Endothelial cell of umbilical vein (primary cell): ENCODE data around the gene ALK. TPM values are rescaled to one million over a fixed set of nuclear protein-coding genes. Genes with fewer than 3 reads are reported as not detected.

Source experiments
- BruUV-seq: library from RNA; stranded (reverse); fragments of 400-500 nt; replicated peaks from 2 replicates; lab custom pipeline; 2021; lab: Mats Ljungman, UMichigan
- CTCF ChIA-PET: fragments of 300-600, 350-600 bp; sonication (Branson Sonifier 250); formaldehyde crosslinking; loops from one replicate; lab custom pipeline; 2021; ENCODE audit warnings: antibody characterized with exemption, inconsistent platforms; lab: Charles Lee
- POLR2A ChIA-PET: fragments of 300-600, 350-600 bp; sonication (Branson Sonifier 250); formaldehyde crosslinking; loops from one replicate; lab custom pipeline; 2021; ENCODE audit warnings: antibody characterized with exemption, inconsistent platforms; lab: Charles Lee
- DNase-seq: peaks from one replicate; pipeline ENCODE4 v3.0.0-alpha.2; 2011; ENCODE audit warnings: low read depth, low spot score
- FAIRE-seq: peaks from 2 replicates; lab custom pipeline; 2011; peaks lifted over from hg19 to GRCh38; lab: Jason Lieb, UNC
- H2AFZ ChIP-seq: 2 replicates; pipeline ENCODE4 v1.6.0; 2012; ENCODE audit warnings: low read depth, low read length, control low read depth, inconsistent platforms
- H3K27ac ChIP-seq: 2 replicates; pipeline ENCODE4 v1.5.1; 2011; ENCODE audit warnings: low read depth, mild to moderate bottlenecking, control low read depth, low read length, moderate library complexity; ENCODE audit not compliant: insufficient read depth
- H3K27me3 ChIP-seq, 2 experiments: 2 replicates each; pipeline versions ENCODE4 v1.6.0 to v1.6.1; 2011; ENCODE audit warnings: low read length in 2 of 2, mixed read lengths in 1 of 2; ENCODE audit not compliant: control insufficient read depth in 2 of 2, insufficient read depth in 2 of 2
- H3K36me3 ChIP-seq, 2 experiments: 2 replicates in 1 of 2; 3 replicates in 1 of 2; pipeline ENCODE4 v1.5.1; 2011; ENCODE audit warnings: low read length in 2 of 2, mild to moderate bottlenecking in 1 of 2, moderate library complexity in 1 of 2; ENCODE audit not compliant: control insufficient read depth in 2 of 2, insufficient read depth in 2 of 2; ENCODE audit errors: extremely low read depth in 1 of 2
- H3K4me1 ChIP-seq: 3 replicates; pipeline ENCODE4 v1.5.1; 2011; ENCODE audit warnings: mild to moderate bottlenecking, low read length; ENCODE audit not compliant: control insufficient read depth, insufficient read depth; ENCODE audit errors: extremely low read depth
- H3K4me2 ChIP-seq: 2 replicates; pipeline ENCODE4 v1.6.1; 2011; ENCODE audit warnings: low read length, control low read depth, mixed read lengths; ENCODE audit not compliant: insufficient read depth
- H3K4me3 ChIP-seq, 3 experiments: fragments of 200-600 bp in 1 of 3; sonication (generic), shearing (Covaris generic) in 1 of 3; replicated peaks in 1 of 3; 2 replicates each; pipeline ENCODE4 v1.5.1; 2011 to 2016; ENCODE audit warnings: control low read depth in 3 of 3, low read length in 3 of 3, mild to moderate bottlenecking in 2 of 3, inconsistent platforms in 1 of 3, low read depth in 1 of 3, moderate library complexity in 1 of 3; ENCODE audit not compliant: insufficient read depth in 1 of 3
- H3K79me2 ChIP-seq: 2 replicates; pipeline ENCODE4 v1.6.0; 2012; ENCODE audit warnings: low read length, inconsistent platforms; ENCODE audit not compliant: control insufficient read depth, insufficient read depth
- H3K9ac ChIP-seq: replicated peaks from 2 replicates; pipeline ENCODE3; 2011; ENCODE audit warnings: low read length, control low read depth; ENCODE audit not compliant: insufficient read depth; ENCODE audit errors: extremely low read depth
- H3K9me1 ChIP-seq: replicated peaks from 3 replicates; pipeline ENCODE4 v1.6.0; 2011; ENCODE audit warnings: mild to moderate bottlenecking, low read length; ENCODE audit not compliant: control insufficient read depth, insufficient read depth; ENCODE audit errors: extremely low read depth
- H3K9me3 ChIP-seq: replicated peaks from 2 replicates; pipeline ENCODE4 v1.5.1; 2012; ENCODE audit warnings: low read length, inconsistent platforms; ENCODE audit not compliant: control insufficient read depth, insufficient read depth
- H4K20me1 ChIP-seq: replicated peaks from 2 replicates; pipeline ENCODE3; 2011; ENCODE audit warnings: mild to moderate bottlenecking, low read length; ENCODE audit not compliant: control insufficient read depth, insufficient read depth; ENCODE audit errors: extremely low read depth
- EZH2 ChIP-seq: IDR thresholded peaks from 2 replicates; pipeline ENCODE4 v1.6.1; 2012; ENCODE audit warnings: borderline replicate concordance, low read depth, mild to moderate bottlenecking, moderate library complexity, low read length, inconsistent platforms; ENCODE audit not compliant: severe bottlenecking
- FOS ChIP-seq: IDR thresholded peaks from 2 replicates; pipeline ENCODE4 v1.6.1; 2011; ENCODE audit warnings: mild to moderate bottlenecking, low read length, moderate library complexity, borderline replicate concordance; ENCODE audit not compliant: insufficient read depth
- GATA2 ChIP-seq: IDR thresholded peaks from 2 replicates; pipeline ENCODE4 v1.7.0; 2011; ENCODE audit warnings: low read depth, mild to moderate bottlenecking, moderate library complexity, mixed read lengths, low read length; ENCODE audit not compliant: insufficient read length, insufficient read depth
- JUN ChIP-seq: IDR thresholded peaks from 2 replicates; pipeline ENCODE4 v1.6.1; 2011; ENCODE audit warnings: borderline replicate concordance, low read depth; ENCODE audit not compliant: insufficient read length, insufficient read depth
- MAX ChIP-seq: IDR thresholded peaks from 2 replicates; pipeline ENCODE4 v1.6.1; 2011; ENCODE audit not compliant: insufficient read depth, insufficient read length
- MYC ChIP-seq: IDR thresholded peaks from one replicate; pipeline ENCODE4 v1.6.1; 2011; ENCODE audit warnings: mild to moderate bottlenecking, low read depth, low read length
- POLR2A ChIP-seq: IDR thresholded peaks from 2 replicates; pipeline ENCODE4 v1.6.1; 2012; ENCODE audit warnings: low read depth, mild to moderate bottlenecking, control low read depth, low read length
- POLR2AphosphoS5 ChIP-seq: IDR thresholded peaks from 2 replicates; pipeline ENCODE4 v1.6.1; 2012; ENCODE audit warnings: low read depth, mild to moderate bottlenecking, control low read depth, low read length, moderate library complexity; ENCODE audit not compliant: insufficient read depth
- dilution Hi-C: fragments of 300-500 bp; cut with MboI; formaldehyde crosslinking; loops from one replicate; pipeline ENCODE4 v1.15.0; 2019; ENCODE audit warnings: low sequenced_read_pairs; ENCODE audit not compliant: extremely low pct_ligation_motif_present
- intact Hi-C: fragments of 100-400 bp; cut with micrococcal nuclease; formaldehyde crosslinking; loops from one replicate; pipeline ENCODE4 v1.10.0; 2022
- polyA plus RNA-seq, 4 experiments: library from polyadenylated mRNA; depleted of rRNA in 3 of 4; stranded (reverse) in 3 of 4; unstranded in 1 of 4; fragments of >200 nt; gene quantifications; 2 replicates each; pipeline versions ENCODE4 v1.2.1 to v1.2.3, GENCODE V29; 2011 to 2012; ENCODE audit warnings: missing spikeins in 1 of 4
- total RNA-seq: library from RNA; stranded (reverse); gene quantifications from 2 replicates; pipeline ENCODE4 v1.2.3, GENCODE V29; 2021
- TF ChIP-seq, protein P1 (sequence below), 2 donors: IDR thresholded peaks; 1 replicate in 1 of 2; 2 replicates in 1 of 2; pipeline ENCODE4 v1.5.1; 2011; ENCODE audit warnings: low read length in 2 of 2, mild to moderate bottlenecking in 2 of 2, moderate library complexity in 2 of 2, control low read depth in 1 of 2, inconsistent platforms in 1 of 2, low read depth in 1 of 2; ENCODE audit not compliant: insufficient read depth in 1 of 2; ENCODE audit errors: extremely low read depth in 1 of 2

The ALK gene
- total and polyA plus RNA-seq, 2 donors (not counting 3 experiments of a cell fraction or from before 2014, with no cell fraction given), result not detected

- H3K9me3 ChIP-seq, result peaks cover 2% of the 10 kb centered on the region
- CTCF ChIA-PET, result no interaction called here
- intact Hi-C loops (no loop called here), dilution Hi-C loops (no loop called here)
- H3K4me2 ChIP-seq, result no peak overlapping the region
- H3K9ac ChIP-seq, result no peak overlapping the region
- no peaks in the 10 kb centered on the region for H3K27me3 ChIP-seq
- H3K4me3 ChIP-seq, result no peak overlapping the region
- H2AFZ ChIP-seq, result no peak overlapping the region
- POLR2A ChIA-PET, result no interaction called here
- H3K9me1 ChIP-seq, result no peaks in the 10 kb centered on the region
- no peak for TF ChIP-seq POLR2A
- TF ChIP-seq JUN, result no peak
- TF ChIP-seq EZH2, result no peak
- no peak for TF ChIP-seq MYC
- TF ChIP-seq POLR2AphosphoS5, result no peak
- TF ChIP-seq GATA2, result no peak
- no peak for TF ChIP-seq FOS
- TF ChIP-seq MAX, result no peak
- TF ChIP-seq, protein P1, sequence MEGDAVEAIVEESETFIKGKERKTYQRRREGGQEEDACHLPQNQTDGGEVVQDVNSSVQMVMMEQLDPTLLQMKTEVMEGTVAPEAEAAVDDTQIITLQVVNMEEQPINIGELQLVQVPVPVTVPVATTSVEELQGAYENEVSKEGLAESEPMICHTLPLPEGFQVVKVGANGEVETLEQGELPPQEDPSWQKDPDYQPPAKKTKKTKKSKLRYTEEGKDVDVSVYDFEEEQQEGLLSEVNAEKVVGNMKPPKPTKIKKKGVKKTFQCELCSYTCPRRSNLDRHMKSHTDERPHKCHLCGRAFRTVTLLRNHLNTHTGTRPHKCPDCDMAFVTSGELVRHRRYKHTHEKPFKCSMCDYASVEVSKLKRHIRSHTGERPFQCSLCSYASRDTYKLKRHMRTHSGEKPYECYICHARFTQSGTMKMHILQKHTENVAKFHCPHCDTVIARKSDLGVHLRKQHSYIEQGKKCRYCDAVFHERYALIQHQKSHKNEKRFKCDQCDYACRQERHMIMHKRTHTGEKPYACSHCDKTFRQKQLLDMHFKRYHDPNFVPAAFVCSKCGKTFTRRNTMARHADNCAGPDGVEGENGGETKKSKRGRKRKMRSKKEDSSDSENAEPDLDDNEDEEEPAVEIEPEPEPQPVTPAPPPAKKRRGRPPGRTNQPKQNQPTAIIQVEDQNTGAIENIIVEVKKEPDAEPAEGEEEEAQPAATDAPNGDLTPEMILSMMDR (IDR thresholded peaks at IDR 0.05; ENCODE audit: extremely low read depth in 1 of 2, insufficient read depth in 1 of 2, low read depth in 1 of 2, low read length in 2 of 2), result no peak
- no peaks in the 10 kb centered on the region for H3K36me3 ChIP-seq
- DNase-seq (no peak), FAIRE-seq (no peak)
- H3K27ac ChIP-seq, result no peak overlapping the region
- no peaks in the 10 kb centered on the region for H3K4me1 ChIP-seq
- no peaks in the 10 kb centered on the region for H4K20me1 ChIP-seq
- BruUV-seq, result no TSS peak
- no peaks in the 10 kb centered on the region for H3K79me2 ChIP-seq
These were observed 256.8 kb downstream of the ALK start for GRCh38 chr2:29664578-29664977.
